GM23338 (cell line): ENCODE measurements around the gene GLI3. TPM values are rescaled to one million over a fixed set of nuclear protein-coding genes. Genes with fewer than 3 reads are reported as not detected.

Experiments
- CTCF ChIP-seq, 2 experiments: fragments of 200-600 bp in 1 of 2; sonication (generic) in 1 of 2; conservative IDR thresholded peaks; 2 replicates each; pipeline versions ENCODE4 v1.5.1 to v1.6.1; 2016 to 2017; ENCODE audit warnings: antibody characterized with exemption in 2 of 2, low read depth in 2 of 2, mild to moderate bottlenecking in 2 of 2, moderate library complexity in 1 of 2
- ETS1 ChIP-seq: IDR thresholded peaks from 2 replicates; pipeline ENCODE4 v1.6.1; 2016; ENCODE audit warnings: antibody characterized with exemption
- EZH2 ChIP-seq: fragments of 200-600 bp; sonication (generic); IDR thresholded peaks from one replicate; pipeline ENCODE4 v1.8.0; 2017; ENCODE audit warnings: antibody characterized with exemption, mild to moderate bottlenecking, low read depth; ENCODE audit not compliant: unreplicated experiment
- NANOG ChIP-seq: IDR thresholded peaks from 2 replicates; pipeline ENCODE4 v1.6.1; 2016; ENCODE audit warnings: antibody characterized with exemption, borderline replicate concordance
- ZNF331 ChIP-seq: fragments of 250-450 bp; sonication (Bioruptor Pico); IDR thresholded peaks from 2 replicates; pipeline ENCODE4 v1.5.0; 2020; ENCODE audit warnings: low read depth, mild to moderate bottlenecking, moderate library complexity
- ZNF462 ChIP-seq: fragments of 250-450 bp; sonication (Bioruptor Pico); IDR thresholded peaks from 2 replicates; pipeline ENCODE4 v1.5.0; 2020; ENCODE audit warnings: mild to moderate bottlenecking, moderate library complexity
- polyA plus RNA-seq: library from polyadenylated mRNA; unstranded; fragments of >200 nt; fragmentation: Nextera tagmentation; extraction: Ambion mirVana; gene quantifications from 2 replicates; pipeline ENCODE4 v1.2.1, GENCODE V29; 2016
- total RNA-seq: library from RNA; depleted of rRNA; stranded (reverse); fragments of >200 nt; shearing (Covaris generic); gene quantifications from 2 replicates; pipeline ENCODE4 v1.2.3, GENCODE V29; 2014

Gene GLI3
- total and polyA plus RNA-seq, 2 experiments from 2014 or later = 16.1 to 17.9 TPM

- TF ChIP-seq ZNF462 (no peak), NANOG (no peak), ZNF331 (CRISPR knock-in tag) (no peak), CTCF (conservative IDR thresholded peaks at IDR 0.05; ENCODE audit: low read depth in 2 of 2) (no peak), EZH2 (no peak), ETS1 (no peak)
Observed at GRCh38 chr7:41975849-41976248, 261.2 kb downstream of the GLI3 start (continued).
